Neutrophil (primary cell): ENCODE results near the gene PACS2.
"Not testable (repeated sequence)": the region's sequence is repeated elsewhere in the genome, so short reads cannot be mapped to it uniquely, and the experiment has no call there.

Experiments
- H3K27ac ChIP-seq: fragments of 200-600 bp; sonication (generic); 2 replicates; pipeline ENCODE4 v1.5.1; 2016; ENCODE audit warnings: mild to moderate bottlenecking, moderate library complexity
- H3K27me3 ChIP-seq: fragments of 200-600 bp; sonication (generic); 2 replicates; pipeline ENCODE4 v1.6.0; 2016; ENCODE audit warnings: mild to moderate bottlenecking
- H3K36me3 ChIP-seq: fragments of 200-600 bp; sonication (generic); 2 replicates; pipeline ENCODE4 v1.5.1; 2017
- H3K4me1 ChIP-seq, 2 experiments: fragments of 200-600 bp in 1 of 2; sonication (generic) in 1 of 2; 1 replicate in 1 of 2; 2 replicates in 1 of 2; pipeline versions ENCODE4 v1.5.1 to v1.6.1; 2013 to 2016; ENCODE audit warnings: low read depth in 1 of 2, low read length in 1 of 2, mild to moderate bottlenecking in 1 of 2, moderate library complexity in 1 of 2; ENCODE audit not compliant: control insufficient read depth in 1 of 2, insufficient read depth in 1 of 2
- H3K4me3 ChIP-seq, 2 experiments: fragments of 200-600 bp in 1 of 2; sonication (generic) in 1 of 2; 1 replicate in 1 of 2; 2 replicates in 1 of 2; pipeline ENCODE4 v1.5.1; 2013 to 2016; ENCODE audit warnings: low read depth in 1 of 2, low read length in 1 of 2, mild to moderate bottlenecking in 1 of 2, moderate library complexity in 1 of 2
- H3K9me3 ChIP-seq: fragments of 200-600 bp; sonication (generic); 2 replicates; pipeline ENCODE4 v1.5.1; 2016
- CTCF ChIP-seq: fragments of 200-600 bp; sonication (generic); IDR thresholded peaks from 2 replicates; pipeline ENCODE4 v1.5.1; 2016; ENCODE audit warnings: antibody characterized with exemption

PACS2 gene

GRCh38 chr14:105285174-105285573 is 29.4 kb upstream of the PACS2 start:
- H3K36me3 ChIP-seq: no peaks in the 10 kb centered on the region
- no peak for TF ChIP-seq CTCF
- H3K9me3 ChIP-seq: no peaks in the 10 kb centered on the region
- no peaks in the 10 kb centered on the region for H3K27me3 ChIP-seq
- H3K4me1 ChIP-seq: no peaks in the 10 kb centered on the region
- H3K27ac ChIP-seq: no peak overlapping the region
- H3K4me3 ChIP-seq: no peak overlapping the region

- Histone ChIP-seq H3K36me3 (no peaks in the 10 kb centered on the region), H3K9me3 (no peaks in the 10 kb centered on the region), H3K27me3 (peaks cover 12% of the 10 kb centered on the region), H3K4me1 (peaks cover 10 to 13% of the 10 kb centered on the region in 2 experiments), H3K4me3 (no peak overlapping the region), H3K27ac (no peak overlapping the region)
- no peak for TF ChIP-seq CTCF
Measured at GRCh38 chr14:105286759-105287144, 27.8 kb upstream of the PACS2 start.

GRCh38 chr14:105287249-105288102 is 27.1 kb upstream of the PACS2 start:
- H3K27me3 ChIP-seq: peaks cover 19% of the 10 kb centered on the region
- no peaks in the 10 kb centered on the region for H3K9me3 ChIP-seq
- H3K4me1 ChIP-seq: peaks cover 13 to 14% of the 10 kb centered on the region in 2 experiments
- no peak overlapping the region for H3K27ac ChIP-seq
- H3K36me3 ChIP-seq: no peaks in the 10 kb centered on the region
- no peak overlapping the region for H3K4me3 ChIP-seq
- no peak for TF ChIP-seq CTCF

GRCh38 chr14:105288936-105289335 is 25.6 kb upstream of the PACS2 start:
- not testable (repeated sequence) for H3K36me3 ChIP-seq, H3K27ac ChIP-seq, H3K9me3 ChIP-seq, H3K4me3 ChIP-seq
- peaks cover 20 to 24% of the 10 kb centered on the region in 2 experiments for H3K4me1 ChIP-seq
- H3K27me3 ChIP-seq: peaks cover 34% of the 10 kb centered on the region

GRCh38 chr14:105290621-105291346 is 23.8 kb upstream of the PACS2 start:
- no peak for TF ChIP-seq CTCF
- Histone ChIP-seq H3K9me3 (no peaks in the 10 kb centered on the region), H3K36me3 (no peaks in the 10 kb centered on the region), H3K4me1 (peaks cover 20 to 24% of the 10 kb centered on the region in 2 experiments), H3K27ac (no peak overlapping the region), H3K27me3 (peaks cover 40% of the 10 kb centered on the region), H3K4me3 (no peak overlapping the region)
